ENCODE measurements around the gene SLC11A1. TPM values are rescaled to one million over a fixed set of nuclear protein-coding genes. Genes with fewer than 3 reads are reported as not detected.

The SLC11A1 gene
- total and polyA plus RNA-seq, 2 donors (not counting 1 experiment from before 2014, with no cell fraction given): 6.5 to 65.3 TPM

- no peaks in the 10 kb centered on the region for H3K4me1 ChIP-seq (ENCODE audit: control insufficient read depth in 2 of 2, insufficient read depth in 2 of 2, low read length in 2 of 2)
- no peaks in the 10 kb centered on the region for H3K36me3 ChIP-seq (replicated peaks in 1 of 2; ENCODE audit: control extremely low read depth in 1 of 2, control insufficient read depth in 1 of 2, extremely low read depth in 1 of 2, insufficient read depth in 2 of 2, low read length in 1 of 2)
- peaks cover 0 to under 1% (median 0%) of the 10 kb centered on the region in 3 donors for H3K9me3 ChIP-seq (ENCODE audit: control extremely low read depth in 1 of 3, control insufficient read depth in 2 of 3, insufficient read depth in 1 of 3, low read length in 2 of 3)
- Mint-ChIP-seq H3K4me3 (no peak overlapping the region), H3K27me3 (no peaks in the 10 kb centered on the region), H3K9me3 (ENCODE audit: insufficient read depth) (no peaks in the 10 kb centered on the region), H3K27ac (no peak overlapping the region), H3K4me1 (no peaks in the 10 kb centered on the region)
- H3K27ac ChIP-seq (ENCODE audit: low read length in 2 of 2): no peak overlapping the region
- H3K27me3 ChIP-seq (replicated peaks in 1 of 4; ENCODE audit: control extremely low read depth in 1 of 4, control insufficient read depth in 3 of 4, insufficient read depth in 4 of 4, low read length in 3 of 4): no peaks in the 10 kb centered on the region
- no peak for TF ChIP-seq EZH2 (IDR thresholded peaks at IDR 0.05; ENCODE audit: borderline replicate concordance, insufficient read depth, low read depth, low read length, poor library complexity, severe bottlenecking)
- TF ChIP-seq CTCF (IDR thresholded peaks at IDR 0.05): no peak
- DNase-seq (no peak), ATAC-seq (ENCODE audit: low read depth) (no peak)
- ChIA-PET POLR2A (no interaction called here), CTCF (no interaction called here)
- intact Hi-C loops (cut with micrococcal nuclease): no loop called here
- H3K9ac ChIP-seq (ENCODE audit: low read length): no peak overlapping the region
- H2AFZ ChIP-seq (ENCODE audit: insufficient read depth, low read depth, low read length, poor library complexity, severe bottlenecking): no peak overlapping the region
- no peak overlapping the region for H3K4me2 ChIP-seq (replicated peaks; ENCODE audit: low read depth, low read length, poor library complexity, severe bottlenecking)
- WGBS (ENCODE audit: insufficient coverage): 93% methylated on average over 9 of the region's 22 CpGs
- no peak overlapping the region for H3K4me3 ChIP-seq (ENCODE audit: control extremely low read depth in 1 of 5, extremely low read depth in 1 of 5, insufficient read depth in 1 of 5, low read depth in 2 of 5, low read length in 4 of 5)
- no peaks in the 10 kb centered on the region for H4K20me1 ChIP-seq (ENCODE audit: control insufficient read depth, insufficient read depth, low read length, poor library complexity, severe bottlenecking)
- H3K79me2 ChIP-seq (ENCODE audit: control insufficient read depth, insufficient read depth, low read length): no peaks in the 10 kb centered on the region
These were observed 37.2 kb upstream of the SLC11A1 start for GRCh38 chr2:218344755-218345417.

GRCh38 chr2:218345491-218346236 is 36.4 kb upstream of the SLC11A1 start:
- no peaks in the 10 kb centered on the region for H3K79me2 ChIP-seq (ENCODE audit: control insufficient read depth, insufficient read depth, low read length)
- no peak overlapping the region for H3K4me2 ChIP-seq (replicated peaks; ENCODE audit: low read depth, low read length, poor library complexity, severe bottlenecking)
- H3K4me3 ChIP-seq (ENCODE audit: control extremely low read depth in 1 of 5, extremely low read depth in 1 of 5, insufficient read depth in 1 of 5, low read depth in 2 of 5, low read length in 4 of 5): no peak overlapping the region
- H4K20me1 ChIP-seq (ENCODE audit: control insufficient read depth, insufficient read depth, low read length, poor library complexity, severe bottlenecking): no peaks in the 10 kb centered on the region
- no peak for ATAC-seq (ENCODE audit: low read depth)
- H3K27ac ChIP-seq (ENCODE audit: low read length in 2 of 2): no peak overlapping the region
- intact Hi-C loops (cut with micrococcal nuclease): no loop called here
- Mint-ChIP-seq H3K4me1 (no peaks in the 10 kb centered on the region), H3K4me3 (no peak overlapping the region), H3K27ac (no peak overlapping the region), H3K27me3 (no peaks in the 10 kb centered on the region), H3K9me3 (ENCODE audit: insufficient read depth) (no peaks in the 10 kb centered on the region)
- no peak for TF ChIP-seq EZH2 (IDR thresholded peaks at IDR 0.05; ENCODE audit: borderline replicate concordance, insufficient read depth, low read depth, low read length, poor library complexity, severe bottlenecking)
- TF ChIP-seq CTCF (IDR thresholded peaks at IDR 0.05): no peak
- no peaks in the 10 kb centered on the region for H3K36me3 ChIP-seq (replicated peaks in 1 of 2; ENCODE audit: control extremely low read depth in 1 of 2, control insufficient read depth in 1 of 2, extremely low read depth in 1 of 2, insufficient read depth in 2 of 2, low read length in 1 of 2)
- DNase-seq: no peak
- no peaks in the 10 kb centered on the region for H3K27me3 ChIP-seq (replicated peaks in 1 of 4; ENCODE audit: control extremely low read depth in 1 of 4, control insufficient read depth in 3 of 4, insufficient read depth in 4 of 4, low read length in 3 of 4)
- no peak overlapping the region for H2AFZ ChIP-seq (ENCODE audit: insufficient read depth, low read depth, low read length, poor library complexity, severe bottlenecking)
- 95% methylated on average over 7 of the region's 12 CpGs for WGBS (ENCODE audit: insufficient coverage)
- no peaks in the 10 kb centered on the region for H3K4me1 ChIP-seq (ENCODE audit: control insufficient read depth in 2 of 2, insufficient read depth in 2 of 2, low read length in 2 of 2)
- CTCF ChIA-PET: no interaction called here
- POLR2A ChIA-PET: no interaction called here
- H3K9ac ChIP-seq (ENCODE audit: low read length): no peak overlapping the region
- peaks cover 0 to 7% (median 0%) of the 10 kb centered on the region in 3 donors for H3K9me3 ChIP-seq (ENCODE audit: control extremely low read depth in 1 of 3, control insufficient read depth in 2 of 3, insufficient read depth in 1 of 3, low read length in 2 of 3)

Data from B cell (primary cell).